GM12878 (cell line): Measurements from ENCODE around the gene CTRB2. TPM values are rescaled to one million over a fixed set of nuclear protein-coding genes. Genes with fewer than 3 reads are reported as not detected.

Experiments
- CEBPB ChIP-seq, 2 experiments: fragments of 150-350 bp in 1 of 2; IDR thresholded peaks; 2 replicates each; pipeline ENCODE4 v1.6.1; 2012 to 2014; ENCODE audit warnings: low read depth in 2 of 2, low read length in 2 of 2, borderline replicate concordance in 1 of 2, inconsistent platforms in 1 of 2
- FOXM1 ChIP-seq: IDR thresholded peaks from 2 replicates; pipeline ENCODE4 v1.6.1; 2012; ENCODE audit warnings: low read depth, mild to moderate bottlenecking, inconsistent platforms, low read length, moderate library complexity
- KAT2A ChIP-seq: conservative IDR thresholded peaks from 2 replicates; pipeline ENCODE4 v1.6.1; 2011; ENCODE audit warnings: low read depth, low read length; ENCODE audit not compliant: control insufficient read depth
- PBX3 ChIP-seq: IDR thresholded peaks from 2 replicates; pipeline ENCODE4 v1.6.1; 2011; ENCODE audit warnings: mild to moderate bottlenecking, low read depth, low read length, moderate library complexity; ENCODE audit not compliant: insufficient replicate concordance
- ZBTB40 ChIP-seq: fragments of 450-650 bp; IDR thresholded peaks from 2 replicates; pipeline ENCODE4 v1.6.1; 2016; ENCODE audit warnings: mild to moderate bottlenecking, moderate library complexity, borderline replicate concordance
- ZNF592 ChIP-seq: fragments of 450-650 bp; IDR thresholded peaks from 2 replicates; pipeline ENCODE4 v1.6.1; 2017; ENCODE audit warnings: mild to moderate bottlenecking, moderate library complexity
- polyA plus RNA-seq, 11 experiments: library from polyadenylated mRNA; depleted of rRNA in 4 of 11; unstranded in 6 of 11; stranded (reverse) in 5 of 11; fragments of >200 nt; fragmentation: Nextera tagmentation in 4 of 11; fragmentation: Illumina TruSeq in 1 of 11; extraction: Ambion mirVana in 4 of 11; extraction: Trizol in 1 of 11; gene quantifications; 1 replicate in 1 of 11; 2 replicates in 10 of 11; pipeline versions ENCODE4 v1.2.1 to v1.2.3, GENCODE V29; 2011 to 2016; ENCODE audit warnings: inconsistent platforms in 2 of 11, missing spikeins in 2 of 11, low read depth in 1 of 11
- total RNA-seq, 4 experiments: library from RNA; depleted of rRNA in 3 of 4; stranded (reverse); fragments of >200 nt in 3 of 4; fragmentation: Illumina TruSeq in 1 of 4; extraction: Trizol in 1 of 4; gene quantifications; 2 replicates each; pipeline versions ENCODE4 v1.2.1 to v1.2.3, GENCODE V29; 2013 to 2021

CTRB2 gene
- total and polyA plus RNA-seq, 10 of the 15 experiments (the other 5 are each of a cell fraction or from before 2014, with no cell fraction given) = 9.4 TPM; not detected in 9

GRCh38 chr16:75233611-75233938 is 26.6 kb upstream of the CTRB2 start (continued):
- TF ChIP-seq ZBTB40 (no peak), CEBPB (IDR thresholded peaks at IDR 0.05; ENCODE audit: borderline replicate concordance in 1 of 2, low read depth in 2 of 2, low read length in 2 of 2) (no peak), FOXM1 (no peak), KAT2A (no peak), ZNF592 (no peak), PBX3 (no peak)
